ENCODE measurements around the gene PSMD2. TPM values are rescaled to one million over a fixed set of nuclear protein-coding genes. Genes with fewer than 3 reads are reported as not detected.
A peak's percentile ranks its signal among the peaks of the same experiment; 100 is the strongest.
"Not testable (repeated sequence)": the region's sequence is repeated elsewhere in the genome, so short reads cannot be mapped to it uniquely, and the experiment has no call there.

PSMD2 gene
- total and polyA plus RNA-seq, 8 donors = 182 to 263 (median 213) TPM

DNA sequence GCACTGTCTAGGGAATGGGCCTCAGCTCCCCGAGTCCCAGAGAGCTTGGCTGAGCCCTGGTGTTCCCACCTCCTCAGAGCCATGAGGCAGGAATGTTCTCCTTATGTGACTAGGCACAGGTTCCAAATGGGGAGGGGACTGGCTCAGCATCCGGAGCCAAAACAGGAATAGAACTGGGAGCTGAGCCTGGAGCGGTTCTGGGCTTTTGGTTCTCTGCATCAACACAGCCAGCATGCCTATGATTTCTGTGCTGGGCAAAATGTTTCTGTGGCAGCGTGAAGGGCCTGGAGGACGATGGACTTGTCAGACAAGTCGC is 38.3 kb downstream of the PSMD2 start, which contains the start of gene FAM131A:
Gene FAM131A, plus strand, starts transcription at position 202 of the 316 bp plus-strand sequence. Its CDS starts 31 bp downstream, at position 233.
- Histone ChIP-seq H3K27me3 (no peaks in the 10 kb centered on the region), H3K27ac (peak within 1 kb of the TSS; percentile 89 to 90), H3K9me3 (no peaks in the 10 kb centered on the region), H3K4me1 (peaks cover 19 to 72% of the 10 kb centered on the region in 2 donors), H3K4me3 (peak within 1 kb of the TSS; percentile 78 to 84), H3K36me3 (peaks cover 6 to 41% of the 10 kb centered on the region in 2 donors)
- intact Hi-C loops (cut with DNase I) = no loop called here
- TF ChIP-seq, protein P1, sequence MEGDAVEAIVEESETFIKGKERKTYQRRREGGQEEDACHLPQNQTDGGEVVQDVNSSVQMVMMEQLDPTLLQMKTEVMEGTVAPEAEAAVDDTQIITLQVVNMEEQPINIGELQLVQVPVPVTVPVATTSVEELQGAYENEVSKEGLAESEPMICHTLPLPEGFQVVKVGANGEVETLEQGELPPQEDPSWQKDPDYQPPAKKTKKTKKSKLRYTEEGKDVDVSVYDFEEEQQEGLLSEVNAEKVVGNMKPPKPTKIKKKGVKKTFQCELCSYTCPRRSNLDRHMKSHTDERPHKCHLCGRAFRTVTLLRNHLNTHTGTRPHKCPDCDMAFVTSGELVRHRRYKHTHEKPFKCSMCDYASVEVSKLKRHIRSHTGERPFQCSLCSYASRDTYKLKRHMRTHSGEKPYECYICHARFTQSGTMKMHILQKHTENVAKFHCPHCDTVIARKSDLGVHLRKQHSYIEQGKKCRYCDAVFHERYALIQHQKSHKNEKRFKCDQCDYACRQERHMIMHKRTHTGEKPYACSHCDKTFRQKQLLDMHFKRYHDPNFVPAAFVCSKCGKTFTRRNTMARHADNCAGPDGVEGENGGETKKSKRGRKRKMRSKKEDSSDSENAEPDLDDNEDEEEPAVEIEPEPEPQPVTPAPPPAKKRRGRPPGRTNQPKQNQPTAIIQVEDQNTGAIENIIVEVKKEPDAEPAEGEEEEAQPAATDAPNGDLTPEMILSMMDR (IDR thresholded peaks at IDR 0.05) = no peak
- ATAC-seq (no peak), DNase-seq (peak in 2 of 4 donors; percentile 41)

DNA sequence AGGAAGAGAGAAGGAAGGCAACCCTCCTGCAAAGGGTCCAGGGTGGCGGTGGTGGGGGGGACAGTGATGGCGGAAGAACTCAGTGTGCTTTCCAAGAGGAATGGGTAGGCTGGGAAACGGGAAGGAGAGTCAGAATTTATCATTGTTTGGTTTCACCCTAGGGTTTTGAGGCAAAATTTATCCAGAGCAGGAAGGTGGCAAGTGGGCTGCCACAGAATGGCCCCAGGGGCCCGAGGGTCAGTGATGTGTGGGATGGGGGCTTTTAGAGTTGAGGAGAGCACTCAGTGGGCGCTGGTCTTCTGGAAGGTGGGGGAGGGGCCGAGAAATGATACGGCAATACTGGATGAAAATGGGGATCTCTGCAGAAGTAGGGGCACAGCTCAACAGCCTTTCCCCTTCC is 38.9 kb downstream of the PSMD2 start:
- H3K27ac ChIP-seq = peak overlapping the region; percentile 38 to 90
- H3K4me3 ChIP-seq = no peak overlapping the region
- H3K4me1 ChIP-seq = peaks cover 19 to 67% of the 10 kb centered on the region in 2 donors
- intact Hi-C loops (cut with DNase I) = no loop called here
- ATAC-seq = no peak
- peak in 1 of 4 donors; percentile 24 for DNase-seq
- TF ChIP-seq, protein P1 (IDR thresholded peaks at IDR 0.05) = no peak
- H3K36me3 ChIP-seq = peaks cover 6 to 41% of the 10 kb centered on the region in 2 donors
- H3K27me3 ChIP-seq = no peaks in the 10 kb centered on the region
- no peaks in the 10 kb centered on the region for H3K9me3 ChIP-seq

DNA sequence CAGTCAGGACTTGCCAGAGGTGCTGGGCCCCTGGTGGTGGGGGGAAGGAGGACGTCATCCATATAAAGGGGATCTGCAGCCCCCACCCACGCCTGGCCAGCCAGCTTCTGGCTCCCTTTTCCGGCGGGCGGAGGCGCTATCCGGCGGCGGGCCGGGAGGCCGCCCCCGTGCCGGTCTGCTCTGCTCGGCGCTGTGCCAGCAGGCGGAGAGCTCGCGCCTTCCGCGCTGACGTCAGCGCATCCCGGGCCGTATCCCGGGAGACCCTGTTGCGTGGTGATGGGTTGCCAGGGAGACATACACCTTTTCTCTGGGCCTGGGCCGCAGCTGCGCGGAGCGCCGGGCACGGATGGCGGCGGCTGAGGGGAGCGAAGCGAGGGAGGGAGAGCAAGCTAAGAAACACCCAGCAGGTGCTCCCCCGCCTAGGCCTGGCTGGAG is 39.5 kb downstream of the PSMD2 start:
- Histone ChIP-seq H3K36me3 (peaks cover 6 to 41% of the 10 kb centered on the region in 2 donors), H3K27me3 (no peaks in the 10 kb centered on the region), H3K9me3 (no peaks in the 10 kb centered on the region), H3K27ac (peak overlapping the region; percentile 38 to 90), H3K4me1 (peaks cover 19 to 66% of the 10 kb centered on the region in 2 donors), H3K4me3 (no peak overlapping the region)
- ATAC-seq = no peak
- intact Hi-C loops (cut with DNase I) = no loop called here
- peak in 2 of 4 donors; percentile 81 to 88 for DNase-seq
- TF ChIP-seq, protein P1 (IDR thresholded peaks at IDR 0.05) = no peak

DNA sequence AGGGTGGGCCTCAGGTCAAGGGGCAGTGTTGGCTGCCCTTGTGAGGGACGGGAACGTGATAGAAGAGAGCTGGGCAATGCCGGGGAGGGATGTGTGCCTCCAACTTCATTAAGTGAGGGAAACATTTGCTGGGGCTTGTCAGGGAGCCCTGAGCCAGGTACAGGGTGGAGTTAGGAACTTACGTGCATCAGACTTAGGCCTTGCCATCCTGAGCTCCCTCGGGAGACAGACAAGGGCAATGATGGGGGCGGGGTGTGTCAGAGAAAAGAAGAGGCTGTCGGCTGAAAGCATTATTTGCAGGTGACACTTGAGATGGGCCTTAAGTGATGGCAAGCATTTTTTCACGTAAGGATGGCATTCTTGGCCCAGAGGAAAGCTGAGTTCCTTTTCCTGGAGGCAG is 40.0 kb downstream of the PSMD2 start:
- Histone ChIP-seq H3K27ac (peak overlapping the region in 1 of 2 donors; percentile 38), H3K4me3 (no peak overlapping the region), H3K36me3 (peaks cover 6 to 40% of the 10 kb centered on the region in 2 donors), H3K9me3 (no peaks in the 10 kb centered on the region), H3K27me3 (no peaks in the 10 kb centered on the region), H3K4me1 (peaks cover 19 to 63% of the 10 kb centered on the region in 2 donors)
- intact Hi-C loops (cut with DNase I) = no loop called here
- TF ChIP-seq, protein P1 (IDR thresholded peaks at IDR 0.05) = no peak
- no peak for ATAC-seq
- no peak for DNase-seq

DNA sequence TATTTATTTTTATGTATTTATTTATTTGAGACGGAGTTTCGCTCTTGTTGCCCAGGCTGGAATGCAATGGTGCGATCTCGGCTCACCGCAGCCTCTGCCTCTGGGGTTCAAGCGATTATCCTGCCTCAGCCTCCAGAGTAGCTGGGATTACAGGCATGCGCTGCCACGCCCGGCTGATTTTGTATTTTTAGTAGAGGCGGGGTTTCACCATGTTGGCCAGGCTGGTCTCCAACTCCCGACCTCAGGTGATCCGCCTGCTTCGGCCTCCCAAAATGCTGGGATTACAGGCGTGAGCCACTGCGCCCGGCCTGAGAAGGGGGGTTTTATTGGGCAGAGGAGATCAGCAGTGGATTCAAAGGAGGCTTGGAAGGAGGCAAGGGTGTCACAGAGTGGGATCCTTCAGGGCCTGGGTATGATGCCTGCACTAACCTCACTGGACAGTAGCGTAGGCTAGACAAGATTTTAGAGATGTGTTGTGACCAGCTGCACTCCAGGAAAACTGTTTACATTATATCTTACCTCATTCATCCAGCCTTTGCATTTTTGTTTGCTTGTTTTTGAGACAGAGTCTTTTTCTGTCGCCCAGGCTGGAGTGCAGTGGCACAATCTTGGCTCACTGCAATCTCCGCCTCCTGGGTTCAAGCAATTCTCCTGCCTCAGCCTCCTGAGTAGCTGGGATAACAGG is 40.6 kb downstream of the PSMD2 start:
- H3K4me3 ChIP-seq; H3K27me3 ChIP-seq; H3K9me3 ChIP-seq; intact Hi-C loops (cut with DNase I); ATAC-seq; H3K27ac ChIP-seq: not testable (repeated sequence)
- Histone ChIP-seq H3K4me1 (peaks cover 19 to 57% of the 10 kb centered on the region in 2 donors), H3K36me3 (peaks cover 5 to 40% of the 10 kb centered on the region in 2 donors)
- peak in 1 of 4 donors; percentile 58 for DNase-seq
